ENCODE results near the gene TCEAL7. TPM values are rescaled to one million over a fixed set of nuclear protein-coding genes. Genes with fewer than 3 reads are reported as not detected.
"Not testable (repeated sequence)": the region's sequence is repeated elsewhere in the genome, so short reads cannot be mapped to it uniquely, and the experiment has no call there.

Gene TCEAL7
- not detected for total RNA-seq

- intact Hi-C loops (cut with DNase I) = no loop called here
- Histone ChIP-seq H3K9me3 (no peaks in the 10 kb centered on the region), H3K4me3 (peak within 1 kb of the TSS; percentile 27 to 50), H3K4me1 (no peaks in the 10 kb centered on the region), H3K36me3 (no peaks in the 10 kb centered on the region), H3K27me3 (no peaks in the 10 kb centered on the region), H3K27ac (no peak within 1 kb of the TSS)
- DNase-seq (ENCODE audit: low spot score in 2 of 2) = no peak
- TF ChIP-seq, protein P1, sequence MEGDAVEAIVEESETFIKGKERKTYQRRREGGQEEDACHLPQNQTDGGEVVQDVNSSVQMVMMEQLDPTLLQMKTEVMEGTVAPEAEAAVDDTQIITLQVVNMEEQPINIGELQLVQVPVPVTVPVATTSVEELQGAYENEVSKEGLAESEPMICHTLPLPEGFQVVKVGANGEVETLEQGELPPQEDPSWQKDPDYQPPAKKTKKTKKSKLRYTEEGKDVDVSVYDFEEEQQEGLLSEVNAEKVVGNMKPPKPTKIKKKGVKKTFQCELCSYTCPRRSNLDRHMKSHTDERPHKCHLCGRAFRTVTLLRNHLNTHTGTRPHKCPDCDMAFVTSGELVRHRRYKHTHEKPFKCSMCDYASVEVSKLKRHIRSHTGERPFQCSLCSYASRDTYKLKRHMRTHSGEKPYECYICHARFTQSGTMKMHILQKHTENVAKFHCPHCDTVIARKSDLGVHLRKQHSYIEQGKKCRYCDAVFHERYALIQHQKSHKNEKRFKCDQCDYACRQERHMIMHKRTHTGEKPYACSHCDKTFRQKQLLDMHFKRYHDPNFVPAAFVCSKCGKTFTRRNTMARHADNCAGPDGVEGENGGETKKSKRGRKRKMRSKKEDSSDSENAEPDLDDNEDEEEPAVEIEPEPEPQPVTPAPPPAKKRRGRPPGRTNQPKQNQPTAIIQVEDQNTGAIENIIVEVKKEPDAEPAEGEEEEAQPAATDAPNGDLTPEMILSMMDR (IDR thresholded peaks at IDR 0.05) = no peak
Measured at GRCh38 chrX:103329991-103330390, at the start of gene TCEAL7. Gene TCEAL7, plus strand, starts transcription at chrX:103330239. Its CDS starts 1,165 bp downstream, at chrX:103331404.

DNA sequence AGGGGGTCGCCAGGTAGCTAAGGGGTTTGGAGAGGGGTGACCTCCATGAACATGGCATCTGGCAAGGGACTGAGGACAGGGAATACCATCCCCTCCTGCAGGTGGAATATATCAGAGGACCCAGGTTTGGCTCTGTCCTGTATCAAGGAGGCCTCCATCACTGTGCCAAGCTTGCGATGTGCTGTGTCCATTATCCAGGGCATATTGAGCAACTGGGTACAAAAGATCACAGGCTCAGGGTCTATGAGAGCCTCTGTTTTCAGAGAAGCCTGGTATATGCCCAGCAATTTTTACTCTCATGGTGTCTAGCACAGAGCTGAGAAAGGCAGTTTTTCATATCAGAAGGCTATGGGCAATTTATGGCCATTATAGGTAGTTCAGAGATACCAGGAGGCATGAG is 36.9 kb upstream of the TCEAL7 start:
- TF ChIP-seq, protein P1 (IDR thresholded peaks at IDR 0.05) = no peak
- intact Hi-C loops (cut with DNase I) = no loop called here
- Histone ChIP-seq H3K4me1 (no peaks in the 10 kb centered on the region), H3K27ac (no peak overlapping the region), H3K36me3 (no peaks in the 10 kb centered on the region), H3K9me3 (peaks cover 0 to 5% of the 10 kb centered on the region in 2 donors), H3K4me3 (no peak overlapping the region), H3K27me3 (no peaks in the 10 kb centered on the region)
- DNase-seq (ENCODE audit: low spot score in 2 of 2) = no peak

GRCh38 chrX:103304705-103305104 is 25.3 kb upstream of the TCEAL7 start:
- Histone ChIP-seq H3K27ac (no peak overlapping the region), H3K4me3 (no peak overlapping the region), H3K36me3 (no peaks in the 10 kb centered on the region), H3K27me3 (no peaks in the 10 kb centered on the region), H3K9me3 (no peaks in the 10 kb centered on the region), H3K4me1 (no peaks in the 10 kb centered on the region)
- intact Hi-C loops (cut with DNase I) = no loop called here
- DNase-seq (ENCODE audit: low spot score in 2 of 2) = no peak
- TF ChIP-seq, protein P1 (IDR thresholded peaks at IDR 0.05) = no peak

- DNase-seq (ENCODE audit: low spot score in 2 of 2); H3K27me3 ChIP-seq; H3K36me3 ChIP-seq; H3K4me1 ChIP-seq; H3K9me3 ChIP-seq; H3K27ac ChIP-seq; H3K4me3 ChIP-seq; intact Hi-C loops (cut with DNase I): not testable (repeated sequence)
Measured at GRCh38 chrX:103305666-103306065, 24.4 kb upstream of the TCEAL7 start.

DNA sequence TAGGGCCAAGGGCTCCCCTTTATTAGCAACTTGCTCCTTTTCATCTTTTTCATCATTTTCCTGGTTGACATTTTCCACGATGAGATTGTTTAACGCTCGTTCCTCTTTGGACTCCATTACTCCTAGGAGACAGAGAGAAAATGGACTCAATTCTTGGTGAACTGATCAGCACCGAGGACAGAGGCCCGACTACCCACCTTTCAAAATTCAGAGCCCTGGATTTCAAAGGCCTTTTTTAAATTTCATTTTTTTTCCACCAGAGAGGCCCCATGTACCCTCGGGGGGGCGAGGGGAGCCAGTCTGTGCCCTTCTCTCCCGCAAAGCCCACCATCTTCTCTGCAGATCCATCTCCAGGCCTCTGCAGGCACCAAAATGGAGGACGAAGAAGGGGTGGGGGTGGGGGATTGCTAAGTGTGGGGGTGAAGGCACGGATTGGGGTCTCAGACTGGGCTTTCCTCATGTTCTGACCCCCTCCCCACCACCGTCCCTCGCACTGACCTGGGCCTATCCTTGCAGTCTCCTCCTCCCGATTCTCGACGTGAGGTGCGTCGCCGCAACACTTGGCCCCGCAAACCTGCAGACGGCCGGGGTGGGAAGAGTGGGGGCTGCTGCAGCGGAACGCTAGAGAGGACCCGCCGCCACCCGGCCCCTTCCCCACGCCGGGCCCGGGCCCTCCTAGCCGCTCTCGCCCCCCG is 20.0 kb upstream of the TCEAL7 start:
- Histone ChIP-seq H3K27ac (no peak overlapping the region), H3K9me3 (no peaks in the 10 kb centered on the region), H3K4me3 (peak overlapping the region; percentile 54 to 62), H3K27me3 (peaks cover 6% of the 10 kb centered on the region), H3K4me1 (no peaks in the 10 kb centered on the region), H3K36me3 (no peaks in the 10 kb centered on the region)
- DNase-seq (ENCODE audit: low spot score in 2 of 2) = no peak
- intact Hi-C loops (cut with DNase I) = loop anchor here (2.0 kb wide), 1 partner anchor 55 kb away; the partner anchor contains the start of gene TCEAL8
- TF ChIP-seq, protein P1 (IDR thresholded peaks at IDR 0.05) = no peak

DNA sequence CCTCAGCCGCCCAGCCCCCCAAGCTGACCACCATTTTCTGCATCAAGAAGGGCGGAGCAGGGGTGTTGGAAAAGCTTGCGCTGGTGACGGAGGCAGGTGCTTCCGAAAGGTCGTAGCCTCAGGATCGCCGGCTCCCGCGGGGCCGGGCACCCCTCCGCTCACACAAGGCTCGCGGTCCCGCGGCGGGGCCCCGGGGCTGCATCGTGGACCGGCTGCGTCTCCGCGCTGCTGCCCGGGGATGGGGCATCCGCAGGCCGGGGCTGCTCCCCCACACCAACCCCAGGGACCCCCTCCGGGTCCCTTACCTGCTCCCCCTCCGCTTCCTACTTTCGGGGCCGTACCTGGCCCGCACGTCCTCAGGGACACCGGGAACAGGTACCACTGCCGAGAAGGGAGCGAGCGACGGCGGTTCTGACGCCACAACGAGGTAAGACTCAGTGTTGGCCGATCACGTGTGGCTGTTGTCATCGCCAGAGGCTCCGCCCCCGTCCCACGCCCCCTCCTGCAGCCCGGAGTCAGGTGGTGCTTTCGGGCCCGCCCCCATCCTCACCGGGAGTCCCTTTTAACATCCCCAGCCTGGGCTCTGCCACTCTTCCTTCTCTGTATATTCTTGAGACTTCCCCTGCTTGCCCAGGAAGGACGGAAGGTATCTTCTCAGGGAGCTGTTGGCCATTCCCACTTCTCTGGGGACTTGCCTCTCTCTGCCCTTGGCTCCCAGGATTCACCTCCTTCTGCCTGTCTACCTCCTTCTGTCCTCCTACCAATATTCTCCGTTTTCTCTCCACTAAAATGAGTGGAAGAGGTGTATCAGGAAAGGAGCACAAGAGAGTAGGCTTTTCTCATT is 19.3 kb upstream of the TCEAL7 start, which contains the start of gene BEX2:
Gene BEX2, minus strand, starts transcription at position 436 of the 844 bp plus-strand sequence. CDS start 1,014 bp downstream, outside the sequence.
- TF ChIP-seq, protein P1 (IDR thresholded peaks at IDR 0.05) = no peak
- peaks cover 6% of the 10 kb centered on the region for H3K27me3 ChIP-seq
- H3K27ac ChIP-seq = no peak within 1 kb of the TSS
- H3K4me3 ChIP-seq = peak within 1 kb of the TSS; percentile 54 to 62
- intact Hi-C loops (cut with DNase I) = loop anchor here (2.0 kb wide), 1 partner anchor 56 kb away; the partner anchor contains the start of gene TCEAL8
- DNase-seq (ENCODE audit: low spot score in 2 of 2) = peak in 1 of 2 donors; percentile 73
- H3K9me3 ChIP-seq = no peaks in the 10 kb centered on the region
- H3K36me3 ChIP-seq = no peaks in the 10 kb centered on the region
- H3K4me1 ChIP-seq = no peaks in the 10 kb centered on the region
